NCI-H748 (cell line): Measurements from ENCODE around the gene LBH.
A peak's percentile ranks its signal among the peaks of the same experiment; 100 is the strongest.

ENCODE experiments used
- DNase-seq: peaks from one replicate; lab custom pipeline; 2025; ENCODE audit not compliant: unreplicated experiment; lab: John Stamatoyannopoulos, UW

LBH gene

GRCh38 chr2:30231212-30231995 lies at the start of gene LBH:
LBH (plus strand) TSS chr2:30231534; CDS start chr2:30231739, 205 bp downstream.
- peak; percentile 64 for DNase-seq

- no peak for DNase-seq
These were observed 47.3 kb upstream of the LBH start for GRCh38 chr2:30184035-30184434.

- DNase-seq: no peak
These were observed 46.2 kb upstream of the LBH start for GRCh38 chr2:30185178-30185577.

- peak; percentile 30 for DNase-seq
These were observed 43.0 kb upstream of the LBH start for GRCh38 chr2:30188292-30188691.

GRCh38 chr2:30190637-30191036 lies 40.7 kb upstream of the LBH start:
- no peak for DNase-seq

- no peak for DNase-seq
These were observed 40.2 kb upstream of the LBH start for GRCh38 chr2:30191107-30191506.

- no peak for DNase-seq
These were observed 39.5 kb upstream of the LBH start for GRCh38 chr2:30191819-30192271.

- no peak for DNase-seq
These were observed 39.0 kb upstream of the LBH start for GRCh38 chr2:30192314-30192713.

GRCh38 chr2:30193104-30193681 lies 38.1 kb upstream of the LBH start:
- no peak for DNase-seq

GRCh38 chr2:30194421-30194820 lies 36.9 kb upstream of the LBH start:
- DNase-seq: no peak

- no peak for DNase-seq
These were observed 36.3 kb upstream of the LBH start for GRCh38 chr2:30195016-30195415.

GRCh38 chr2:30197570-30198192 lies 33.7 kb upstream of the LBH start:
- DNase-seq: no peak

- DNase-seq: no peak
These were observed 29.3 kb upstream of the LBH start for GRCh38 chr2:30201990-30202389.

GRCh38 chr2:30203156-30203555 lies 28.2 kb upstream of the LBH start:
- DNase-seq: no peak

- DNase-seq: no peak
These were observed 27.1 kb upstream of the LBH start for GRCh38 chr2:30204281-30204680.

GRCh38 chr2:30205456-30205855 lies 25.9 kb upstream of the LBH start:
- DNase-seq: no peak

- DNase-seq: no peak
These were observed 24.6 kb upstream of the LBH start for GRCh38 chr2:30206461-30207430.

- peak; percentile 70 for DNase-seq
These were observed 22.9 kb upstream of the LBH start for GRCh38 chr2:30208453-30208852.

- DNase-seq: no peak
These were observed 22.1 kb upstream of the LBH start for GRCh38 chr2:30209227-30209626.

- no peak for DNase-seq
These were observed 18.0 kb upstream of the LBH start for GRCh38 chr2:30213326-30213725.

GRCh38 chr2:30213907-30214463 lies 17.3 kb upstream of the LBH start:
- no peak for DNase-seq
